GM06990 (cell line): ENCODE measurements around the gene PADI2.
A peak's percentile ranks its signal among the peaks of the same experiment; 100 is the strongest.

Experiments used
- DNase-seq: peaks from one replicate; pipeline ENCODE4 v3.0.0-alpha.2; 2011; ENCODE audit not compliant: insufficient read length; ENCODE audit errors: extremely low read depth
- H3K27me3 ChIP-seq: replicated peaks from 2 replicates; pipeline ENCODE4 v1.6.0; 2011; ENCODE audit warnings: low read length; ENCODE audit not compliant: control insufficient read depth, insufficient read depth
- H3K36me3 ChIP-seq: 2 replicates; pipeline ENCODE4 v1.5.1; 2011; ENCODE audit warnings: low read length; ENCODE audit not compliant: control insufficient read depth, insufficient read depth
- H3K4me3 ChIP-seq: replicated peaks from 2 replicates; pipeline ENCODE4 v1.5.1; 2011; ENCODE audit warnings: low read depth, mild to moderate bottlenecking, control low read depth, low read length
- CTCF ChIP-seq: IDR thresholded peaks from 2 replicates; pipeline ENCODE4 v1.5.1; 2011; ENCODE audit warnings: low read length, control low read depth, mild to moderate bottlenecking, inconsistent platforms; ENCODE audit not compliant: insufficient read depth, poor library complexity, severe bottlenecking

Gene PADI2

GRCh38 chr1:17046334-17046657, 73.0 kb downstream of the PADI2 start:
- no peak for TF ChIP-seq CTCF
- peaks cover 10% of the 10 kb centered on the region for H3K36me3 ChIP-seq
- no peaks in the 10 kb centered on the region for H3K27me3 ChIP-seq
- no peak overlapping the region for H3K4me3 ChIP-seq
- no peak for DNase-seq

DNA sequence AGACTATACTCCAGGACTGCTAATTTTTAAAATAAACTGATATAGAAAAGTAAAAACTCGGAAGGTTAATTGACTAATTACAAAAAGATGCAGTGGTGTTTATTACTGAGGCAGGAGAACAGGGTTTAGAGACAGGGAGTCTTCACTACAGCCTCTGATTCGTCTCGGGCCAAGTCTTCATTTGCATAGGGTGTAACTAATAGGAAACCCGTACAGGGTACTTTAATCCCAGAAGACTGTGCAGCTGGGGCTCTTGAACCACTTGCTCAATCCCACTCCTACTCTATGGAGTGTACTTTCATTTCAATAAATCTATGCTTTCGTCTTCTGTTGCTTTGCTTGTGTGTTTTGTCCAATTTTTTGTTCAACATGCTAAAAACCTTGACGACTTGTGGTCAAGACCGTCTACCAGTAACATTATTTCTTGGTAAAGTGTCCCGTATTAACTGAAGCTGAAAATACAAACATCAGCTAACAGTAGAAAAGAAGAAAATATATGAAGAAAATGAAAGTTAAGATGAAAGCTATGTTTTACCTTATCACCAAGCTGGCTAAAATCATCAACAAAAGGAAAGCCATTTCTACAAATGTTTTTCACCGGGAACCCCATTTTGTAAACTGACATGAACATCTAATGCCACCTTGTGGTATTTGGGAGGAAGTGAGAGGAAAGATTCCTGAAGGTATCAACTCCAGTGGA, 73.5 kb downstream of the PADI2 start:
- peaks cover 10% of the 10 kb centered on the region for H3K36me3 ChIP-seq
- H3K4me3 ChIP-seq: peak overlapping the region; percentile 42; the same call in 1 of the 2 replicates
- no peaks in the 10 kb centered on the region for H3K27me3 ChIP-seq
- no peak for DNase-seq
- TF ChIP-seq CTCF: peak; percentile 63

GRCh38 chr1:17045150-17045549, 74.1 kb downstream of the PADI2 start:
- no peak overlapping the region for H3K4me3 ChIP-seq
- H3K27me3 ChIP-seq: no peaks in the 10 kb centered on the region
- peaks cover 10% of the 10 kb centered on the region for H3K36me3 ChIP-seq
- no peak for TF ChIP-seq CTCF
- DNase-seq: no peak

DNA sequence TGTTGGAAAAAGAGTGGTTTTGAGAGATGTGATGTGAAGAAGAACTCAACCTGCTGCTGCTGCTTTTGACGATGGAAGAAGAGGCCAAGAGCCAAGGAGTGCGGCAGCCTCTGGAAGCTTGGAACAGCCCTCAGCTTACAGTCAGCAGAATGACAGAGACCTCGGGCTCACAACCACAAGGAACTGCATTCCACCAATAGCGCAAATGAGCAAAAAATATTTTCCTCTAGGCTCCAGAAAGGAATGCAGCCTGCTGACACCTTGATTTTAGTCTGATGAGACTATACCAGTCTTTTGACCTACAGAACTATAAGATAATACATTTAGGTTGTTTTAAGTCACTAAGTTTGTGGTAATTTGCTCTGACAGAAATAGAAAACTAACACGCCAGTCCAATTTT, 75.6 kb downstream of the PADI2 start:
- Histone ChIP-seq H3K27me3 (no peaks in the 10 kb centered on the region), H3K4me3 (no peak overlapping the region), H3K36me3 (peaks cover 8% of the 10 kb centered on the region)
- DNase-seq: no peak
- no peak for TF ChIP-seq CTCF

- no peak for TF ChIP-seq CTCF
- peaks cover 6% of the 10 kb centered on the region for H3K36me3 ChIP-seq
- no peak overlapping the region for H3K4me3 ChIP-seq
- DNase-seq: no peak
- H3K27me3 ChIP-seq: no peaks in the 10 kb centered on the region
Observed at GRCh38 chr1:17040135-17040534, 79.1 kb downstream of the PADI2 start.

GRCh38 chr1:17039522-17039921, 79.7 kb downstream of the PADI2 start:
- peaks cover 6% of the 10 kb centered on the region for H3K36me3 ChIP-seq
- H3K4me3 ChIP-seq: no peak overlapping the region
- no peak for DNase-seq
- H3K27me3 ChIP-seq: no peaks in the 10 kb centered on the region
- no peak for TF ChIP-seq CTCF
